ENCODE results near the gene C1QB. TPM values are rescaled to one million over a fixed set of nuclear protein-coding genes. Genes with fewer than 3 reads are reported as not detected.

The C1QB gene
- total RNA-seq, 1 experiment from 2014 or later = not detected

DNA sequence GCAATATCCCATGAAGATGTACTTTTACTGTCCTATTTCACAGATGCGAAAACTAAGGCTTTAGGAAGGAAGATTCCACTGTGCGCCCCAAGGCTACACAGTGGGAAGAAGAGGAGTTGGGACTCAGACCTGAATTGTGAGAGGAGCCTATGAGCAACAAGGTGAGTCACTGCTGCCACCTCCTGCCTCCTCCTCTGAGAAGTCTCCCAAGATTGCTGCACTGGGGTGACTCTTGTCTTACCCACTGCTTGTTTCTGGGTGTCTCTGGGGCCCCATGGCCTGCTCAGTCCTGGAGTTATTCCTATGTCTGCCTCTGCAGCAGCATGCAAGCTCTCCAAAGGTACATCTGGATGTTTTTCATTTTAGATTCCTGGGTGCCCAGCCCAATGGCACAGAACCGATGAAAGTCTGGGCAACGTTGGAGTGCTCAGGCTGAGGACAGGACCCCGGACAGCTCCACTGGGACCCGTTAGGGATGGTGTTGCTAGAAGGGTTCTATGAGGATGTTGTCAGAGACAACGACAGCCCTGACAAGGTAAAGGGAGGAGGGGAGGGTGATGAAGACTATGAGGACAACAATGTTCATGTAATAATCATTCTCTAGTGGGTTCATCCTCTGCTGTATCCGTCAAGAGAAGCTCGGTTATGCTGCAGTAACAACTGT lies 27.6 kb upstream of the C1QB start:
- TF ChIP-seq CTCF (conservative IDR thresholded peaks at IDR 0.05) (no peak), EZH2 (IDR thresholded peaks at IDR 0.05; ENCODE audit: low read depth) (no peak)
- no peaks in the 10 kb centered on the region for H4K20me1 ChIP-seq (ENCODE audit: insufficient read depth)
- no peak for DNase-seq
- no peak overlapping the region for H2AFZ ChIP-seq
- H3K27me3 ChIP-seq (ENCODE audit: insufficient read depth, low read depth) = peaks cover 67% of the 10 kb centered on the region
- H3K27ac ChIP-seq = no peak overlapping the region
- H3K79me2 ChIP-seq (ENCODE audit: low read depth) = no peaks in the 10 kb centered on the region
- no peaks in the 10 kb centered on the region for H3K9me2 ChIP-seq (ENCODE audit: insufficient read depth)
- no peaks in the 10 kb centered on the region for H3K9me3 ChIP-seq (ENCODE audit: insufficient read depth, low read depth)
- H3K4me3 ChIP-seq = no peak overlapping the region
- intact Hi-C loops (cut with micrococcal nuclease; ENCODE audit: unreplicated experiment) = no loop called here
- BruUV-seq (replicated peaks) = no TSS peak
- ChIA-PET POLR2A (ENCODE audit: unreplicated experiment) (no interaction called here), CTCF (no interaction called here)
- H3K36me3 ChIP-seq (ENCODE audit: low read depth) = no peaks in the 10 kb centered on the region
- no peaks in the 10 kb centered on the region for H3F3A ChIP-seq (ENCODE audit: insufficient read depth, low read depth)
- H3K4me1 ChIP-seq (replicated peaks; ENCODE audit: insufficient read depth) = no peaks in the 10 kb centered on the region
- H3K4me2 ChIP-seq = no peak overlapping the region

DNA sequence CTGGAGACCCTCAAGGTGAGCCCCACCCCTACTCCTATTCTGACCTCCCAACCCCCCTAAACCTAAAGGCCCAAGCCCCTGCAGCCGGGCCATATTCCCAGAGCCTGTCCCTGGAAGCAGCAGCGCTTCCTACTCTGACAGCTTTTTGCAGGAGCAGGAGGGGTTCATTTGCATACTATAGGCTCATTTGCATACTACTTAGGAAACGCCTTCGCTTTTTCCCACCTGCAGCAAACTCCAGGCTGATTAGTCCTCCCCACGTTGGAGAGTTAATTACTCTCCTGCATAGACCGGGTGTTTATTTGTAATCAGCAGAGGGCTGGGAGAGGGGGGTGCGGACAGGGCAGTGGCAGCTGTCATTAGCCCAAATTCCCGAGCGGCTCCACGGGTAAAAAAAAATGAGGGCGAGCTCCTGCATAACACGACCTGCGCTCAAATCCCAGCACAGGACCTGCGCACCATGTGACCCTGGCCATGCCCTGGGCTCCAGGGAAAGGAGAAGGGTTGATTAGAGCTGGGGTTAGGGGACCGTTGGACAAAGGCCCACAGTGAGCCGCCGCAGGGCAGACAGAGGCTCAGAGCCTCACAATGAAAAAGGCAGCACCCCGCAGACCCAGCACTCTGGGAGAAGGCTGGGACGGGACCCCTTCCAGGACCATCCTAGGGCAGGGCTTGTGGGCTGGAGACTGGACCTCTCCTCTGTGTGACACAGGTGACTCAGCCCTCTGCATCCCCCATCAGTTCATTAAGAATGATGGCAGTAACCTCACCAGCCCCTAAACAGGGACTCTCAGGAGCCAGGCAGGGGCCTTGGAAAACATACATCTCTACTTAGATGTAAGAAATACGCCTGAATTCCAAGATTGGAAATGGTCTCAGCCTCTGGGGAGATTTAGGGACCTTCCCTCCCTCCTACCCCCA lies 26.5 kb upstream of the C1QB start:
- H3K9me2 ChIP-seq (ENCODE audit: insufficient read depth) = no peaks in the 10 kb centered on the region
- intact Hi-C loops (cut with micrococcal nuclease; ENCODE audit: unreplicated experiment) = no loop called here
- TF ChIP-seq CTCF (conservative IDR thresholded peaks at IDR 0.05) (no peak), EZH2 (IDR thresholded peaks at IDR 0.05; ENCODE audit: low read depth) (no peak)
- no peak overlapping the region for H3K4me2 ChIP-seq
- BruUV-seq (replicated peaks) = no TSS peak
- H3K27me3 ChIP-seq (ENCODE audit: insufficient read depth, low read depth) = peaks cover 62% of the 10 kb centered on the region
- H4K20me1 ChIP-seq (ENCODE audit: insufficient read depth) = no peaks in the 10 kb centered on the region
- H3K9me3 ChIP-seq (ENCODE audit: insufficient read depth, low read depth) = no peaks in the 10 kb centered on the region
- no peak for DNase-seq
- H3K4me1 ChIP-seq (replicated peaks; ENCODE audit: insufficient read depth) = no peaks in the 10 kb centered on the region
- ChIA-PET POLR2A (ENCODE audit: unreplicated experiment) (interaction anchor here (0.6 to 0.7 kb wide), 2 partner anchors 433 to 635 kb away, joined by 3 to 7 read pairs; no protein-coding TSS in a partner anchor), CTCF (no interaction called here)
- H3K36me3 ChIP-seq (ENCODE audit: low read depth) = no peaks in the 10 kb centered on the region
- no peaks in the 10 kb centered on the region for H3F3A ChIP-seq (ENCODE audit: insufficient read depth, low read depth)
- H3K79me2 ChIP-seq (ENCODE audit: low read depth) = no peaks in the 10 kb centered on the region
- no peak overlapping the region for H3K27ac ChIP-seq
- no peak overlapping the region for H2AFZ ChIP-seq
- no peak overlapping the region for H3K4me3 ChIP-seq

GRCh38 chr1:22627331-22627730 lies 25.7 kb upstream of the C1QB start:
- Histone ChIP-seq H3K27ac (no peak overlapping the region), H3K9me2 (ENCODE audit: insufficient read depth) (no peaks in the 10 kb centered on the region), H3K4me1 (replicated peaks; ENCODE audit: insufficient read depth) (no peaks in the 10 kb centered on the region), H4K20me1 (ENCODE audit: insufficient read depth) (no peaks in the 10 kb centered on the region), H3K4me2 (no peak overlapping the region), H3K79me2 (ENCODE audit: low read depth) (no peaks in the 10 kb centered on the region), H3F3A (ENCODE audit: insufficient read depth, low read depth) (no peaks in the 10 kb centered on the region), H3K9me3 (ENCODE audit: insufficient read depth, low read depth) (no peaks in the 10 kb centered on the region), H3K4me3 (no peak overlapping the region), H3K36me3 (ENCODE audit: low read depth) (no peaks in the 10 kb centered on the region), H3K27me3 (ENCODE audit: insufficient read depth, low read depth) (peaks cover 53% of the 10 kb centered on the region), H2AFZ (no peak overlapping the region)
- no peak for DNase-seq
- ChIA-PET CTCF (no interaction called here), POLR2A (ENCODE audit: unreplicated experiment) (interaction anchor here (0.6 to 0.7 kb wide), 2 partner anchors 433 to 634 kb away, joined by 3 to 7 read pairs; no protein-coding TSS in a partner anchor)
- no TSS peak for BruUV-seq (replicated peaks)
- TF ChIP-seq CTCF (conservative IDR thresholded peaks at IDR 0.05) (no peak), EZH2 (IDR thresholded peaks at IDR 0.05; ENCODE audit: low read depth) (no peak)
- intact Hi-C loops (cut with micrococcal nuclease; ENCODE audit: unreplicated experiment) = no loop called here
